H9 (cell line): ENCODE results near the gene ARMC2. TPM values are rescaled to one million over a fixed set of nuclear protein-coding genes. Genes with fewer than 3 reads are reported as not detected.

Experiments used
- DNase-seq: peaks from one replicate; pipeline ENCODE4 v3.0.0-alpha.2; 2017
- H2AFZ ChIP-seq: one replicate; pipeline ENCODE4 v1.6.1; 2013; ENCODE audit warnings: mild to moderate bottlenecking, low read length, control low read depth, moderate library complexity
- H2AK5ac ChIP-seq: 2 replicates; pipeline ENCODE4 v1.6.1; 2013; ENCODE audit warnings: low read length, control low read depth, mixed read lengths; ENCODE audit not compliant: insufficient read length
- H2BK120ac ChIP-seq: one replicate; pipeline ENCODE4 v1.6.1; 2013; ENCODE audit warnings: low read depth, mild to moderate bottlenecking, low read length, control low read depth, inconsistent platforms; ENCODE audit not compliant: poor library complexity, severe bottlenecking
- H2BK12ac ChIP-seq: 2 replicates; pipeline ENCODE4 v1.6.1; 2013; ENCODE audit warnings: low read length, control low read depth, mixed read lengths, low read depth; ENCODE audit not compliant: insufficient read length
- H2BK15ac ChIP-seq: 2 replicates; pipeline ENCODE4 v1.6.1; 2013; ENCODE audit warnings: low read depth, low read length, control low read depth
- H2BK20ac ChIP-seq: one replicate; pipeline ENCODE4 v1.6.1; 2013; ENCODE audit warnings: low read depth, mild to moderate bottlenecking, low read length, control low read depth, inconsistent platforms; ENCODE audit not compliant: poor library complexity, severe bottlenecking
- H2BK5ac ChIP-seq: 2 replicates; pipeline ENCODE4 v1.6.1; 2013; ENCODE audit warnings: low read length, control low read depth, mixed read lengths; ENCODE audit not compliant: insufficient read length
- H3K14ac ChIP-seq: 2 replicates; pipeline ENCODE4 v1.6.1; 2013; ENCODE audit warnings: low read length, control low read depth; ENCODE audit not compliant: insufficient read depth
- H3K18ac ChIP-seq: 2 replicates; pipeline ENCODE4 v1.6.1; 2013; ENCODE audit warnings: low read depth, mild to moderate bottlenecking, mixed read lengths, low read length, control low read depth; ENCODE audit not compliant: insufficient read length
- H3K23ac ChIP-seq: 2 replicates; pipeline ENCODE4 v1.6.1; 2013; ENCODE audit warnings: low read length, control low read depth, mixed read lengths, low read depth; ENCODE audit not compliant: insufficient read length
- H3K23me2 ChIP-seq: 2 replicates; pipeline ENCODE4 v1.6.1; 2013; ENCODE audit warnings: low read depth, mild to moderate bottlenecking, mixed read lengths, low read length, control low read depth; ENCODE audit not compliant: insufficient read length, poor library complexity, severe bottlenecking
- H3K27ac ChIP-seq: 2 replicates; pipeline ENCODE4 v1.5.1; 2013; ENCODE audit warnings: low read length, control low read depth, mixed read lengths, low read depth; ENCODE audit not compliant: insufficient read length
- H3K27me3 ChIP-seq: 2 replicates; pipeline ENCODE4 v1.6.1; 2013; ENCODE audit warnings: low read length, control low read depth, inconsistent platforms; ENCODE audit not compliant: insufficient read depth
- H3K4ac ChIP-seq: 2 replicates; pipeline ENCODE4 v1.6.1; 2013; ENCODE audit warnings: low read depth, mild to moderate bottlenecking, control low read depth, inconsistent platforms, low read length, moderate library complexity
- H3K4me1 ChIP-seq: 2 replicates; pipeline ENCODE4 v1.6.1; 2013; ENCODE audit warnings: low read length, control low read depth, inconsistent platforms; ENCODE audit not compliant: insufficient read depth
- H3K4me2 ChIP-seq: 2 replicates; pipeline ENCODE4 v1.6.1; 2013; ENCODE audit warnings: low read length, control low read depth, mixed read lengths; ENCODE audit not compliant: insufficient read length, insufficient read depth
- H3K56ac ChIP-seq: 2 replicates; pipeline ENCODE4 v1.6.1; 2013; ENCODE audit warnings: low read depth, mild to moderate bottlenecking, mixed read lengths, low read length, control low read depth; ENCODE audit not compliant: insufficient read length
- H3K79me1 ChIP-seq: 2 replicates; pipeline ENCODE4 v1.6.1; 2013; ENCODE audit warnings: low read depth, mild to moderate bottlenecking, moderate library complexity, low read length, control low read depth, inconsistent platforms; ENCODE audit not compliant: insufficient read depth, poor library complexity, severe bottlenecking
- H3K79me2 ChIP-seq: 2 replicates; pipeline ENCODE4 v1.6.1; 2013; ENCODE audit warnings: low read length, control low read depth, inconsistent platforms; ENCODE audit not compliant: insufficient read depth
- H3K9ac ChIP-seq: 2 replicates; pipeline ENCODE4 v1.6.1; 2013; ENCODE audit warnings: low read length, control low read depth, mixed read lengths; ENCODE audit not compliant: insufficient read length; ENCODE audit errors: extremely low read depth
- H3K9me3 ChIP-seq: one replicate; pipeline ENCODE4 v1.6.1; 2013; ENCODE audit warnings: low read depth, low read length, inconsistent platforms; ENCODE audit not compliant: control insufficient read depth
- H3T11ph ChIP-seq: one replicate; pipeline ENCODE4 v1.6.1; 2013; ENCODE audit warnings: mild to moderate bottlenecking, low read length, control low read depth, inconsistent platforms
- H4K20me1 ChIP-seq: one replicate; pipeline ENCODE4 v1.6.1; 2013; ENCODE audit not compliant: control insufficient read depth, insufficient read length, insufficient read depth
- H4K5ac ChIP-seq: 2 replicates; pipeline ENCODE4 v1.6.1; 2013; ENCODE audit warnings: low read depth, mild to moderate bottlenecking, mixed read lengths, low read length, control low read depth; ENCODE audit not compliant: insufficient read length
- H4K8ac ChIP-seq: replicated peaks from 2 replicates; pipeline ENCODE4 v1.6.1; 2013; ENCODE audit warnings: low read length, control low read depth, mixed read lengths, low read depth; ENCODE audit not compliant: insufficient read length
- H4K91ac ChIP-seq: 2 replicates; pipeline ENCODE4 v1.6.1; 2013; ENCODE audit warnings: low read depth, mild to moderate bottlenecking, moderate library complexity, mixed read lengths, low read length, control low read depth; ENCODE audit not compliant: insufficient read length
- H3K27ac Mint-ChIP-seq, 3 experiments: 2 replicates in 2 of 3; 3 replicates in 1 of 3; pipeline ENCODE4 v1.8.0; 2020 to 2021; ENCODE audit warnings: mixed read lengths in 3 of 3, mild to moderate bottlenecking in 1 of 3, moderate library complexity in 1 of 3
- H3K27me3 Mint-ChIP-seq: 2 replicates; pipeline ENCODE4 v1.8.0; 2021; ENCODE audit warnings: low read depth, mild to moderate bottlenecking, moderate library complexity, mixed read lengths
- H3K36me3 Mint-ChIP-seq, 3 experiments: 2 replicates in 2 of 3; 3 replicates in 1 of 3; pipeline ENCODE4 v1.8.0; 2020 to 2021; ENCODE audit warnings: low read depth in 3 of 3, mixed read lengths in 3 of 3; ENCODE audit not compliant: insufficient read depth in 1 of 3
- H3K4me1 Mint-ChIP-seq, 2 experiments: 2 replicates each; pipeline ENCODE4 v1.8.0; 2020; ENCODE audit warnings: mixed read lengths in 2 of 2
- H3K4me3 Mint-ChIP-seq, 2 experiments: 2 replicates in 1 of 2; 3 replicates in 1 of 2; pipeline ENCODE4 v1.8.0; 2020 to 2021; ENCODE audit warnings: mild to moderate bottlenecking in 2 of 2, mixed read lengths in 2 of 2, moderate library complexity in 1 of 2
- H3K9me3 Mint-ChIP-seq, 2 experiments: 2 replicates in 1 of 2; 3 replicates in 1 of 2; pipeline ENCODE4 v1.8.0; 2020; ENCODE audit warnings: mild to moderate bottlenecking in 2 of 2, mixed read lengths in 2 of 2, moderate library complexity in 1 of 2
- WGBS: extraction: QIAGEN DNeasy Blood & Tissue Kit; methylation state at CpG from one replicate; pipeline ENCODE4 v1.1.7; 2013; ENCODE audit warnings: missing lambda C conversion rate, low lambda C conversion rate, mixed read lengths; ENCODE audit not compliant: insufficient read length; ENCODE audit errors: extremely low coverage; 5-methylcytosine and 5-hydroxymethylcytosine counted together
- total RNA-seq: library from RNA; stranded (reverse); gene quantifications from 2 replicates; pipeline ENCODE4 v1.2.1, GENCODE V29; 2021
- TF ChIP-seq, protein P1 (sequence below): fragments of 200-600 bp; sonication (generic); conservative IDR thresholded peaks from 3 replicates; pipeline ENCODE4 v1.8.0; 2021; ENCODE audit warnings: antibody characterized with exemption, mild to moderate bottlenecking

Gene ARMC2
- total RNA-seq, 1 experiment from 2014 or later: 2.8 TPM

GRCh38 chr6:108872141-108872557, 23.9 kb downstream of the ARMC2 start:
- Histone ChIP-seq H3K23ac (no peak overlapping the region), H3K9me3 (no peaks in the 10 kb centered on the region), H2BK20ac (no peak overlapping the region), H2AFZ (no peak overlapping the region), H2AK5ac (no peak overlapping the region), H2BK15ac (no peak overlapping the region), H4K20me1 (no peaks in the 10 kb centered on the region), H3K9ac (no peak overlapping the region), H3K79me1 (no peaks in the 10 kb centered on the region), H3K4ac (no peak overlapping the region), H4K8ac (no peak overlapping the region), H3K79me2 (no peaks in the 10 kb centered on the region), H3K23me2 (no peaks in the 10 kb centered on the region), H3T11ph (no peak overlapping the region), H3K4me1 (no peaks in the 10 kb centered on the region), H4K91ac (no peak overlapping the region), H3K27ac (no peak overlapping the region), H4K5ac (no peak overlapping the region), H3K14ac (no peak overlapping the region), H2BK12ac (no peak overlapping the region), H3K18ac (no peak overlapping the region), H3K27me3 (no peaks in the 10 kb centered on the region), H3K56ac (no peak overlapping the region), H2BK120ac (no peak overlapping the region), H2BK5ac (no peak overlapping the region), H3K4me2 (no peak overlapping the region)
- no peaks in the 10 kb centered on the region; a peak in 1 of 7 replicates for H3K36me3 Mint-ChIP-seq
- TF ChIP-seq, protein P1, sequence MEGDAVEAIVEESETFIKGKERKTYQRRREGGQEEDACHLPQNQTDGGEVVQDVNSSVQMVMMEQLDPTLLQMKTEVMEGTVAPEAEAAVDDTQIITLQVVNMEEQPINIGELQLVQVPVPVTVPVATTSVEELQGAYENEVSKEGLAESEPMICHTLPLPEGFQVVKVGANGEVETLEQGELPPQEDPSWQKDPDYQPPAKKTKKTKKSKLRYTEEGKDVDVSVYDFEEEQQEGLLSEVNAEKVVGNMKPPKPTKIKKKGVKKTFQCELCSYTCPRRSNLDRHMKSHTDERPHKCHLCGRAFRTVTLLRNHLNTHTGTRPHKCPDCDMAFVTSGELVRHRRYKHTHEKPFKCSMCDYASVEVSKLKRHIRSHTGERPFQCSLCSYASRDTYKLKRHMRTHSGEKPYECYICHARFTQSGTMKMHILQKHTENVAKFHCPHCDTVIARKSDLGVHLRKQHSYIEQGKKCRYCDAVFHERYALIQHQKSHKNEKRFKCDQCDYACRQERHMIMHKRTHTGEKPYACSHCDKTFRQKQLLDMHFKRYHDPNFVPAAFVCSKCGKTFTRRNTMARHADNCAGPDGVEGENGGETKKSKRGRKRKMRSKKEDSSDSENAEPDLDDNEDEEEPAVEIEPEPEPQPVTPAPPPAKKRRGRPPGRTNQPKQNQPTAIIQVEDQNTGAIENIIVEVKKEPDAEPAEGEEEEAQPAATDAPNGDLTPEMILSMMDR: no peak
- no peaks in the 10 kb centered on the region for H3K27me3 Mint-ChIP-seq
- H3K4me3 Mint-ChIP-seq: no peak overlapping the region
- no peak for DNase-seq
- H3K9me3 Mint-ChIP-seq: no peaks in the 10 kb centered on the region; a peak in 1 of 5 replicates
- H3K4me1 Mint-ChIP-seq: peaks cover 26 to 36% of the 10 kb centered on the region in 2 experiments
- WGBS: no CpG with 5 or more reads among the region's 7 CpGs
- no peak overlapping the region; a peak in 2 of 7 replicates for H3K27ac Mint-ChIP-seq
